ENCODE measurements around the gene SEC14L3. TPM values are rescaled to one million over a fixed set of nuclear protein-coding genes. Genes with fewer than 3 reads are reported as not detected.

Gene SEC14L3
- total RNA-seq (not detected), polyA plus RNA-seq (ENCODE audit: insufficient read length in 2 of 2) (under 1 TPM in 1 of 2 donors, not detected in 1; 0.14 TPM)
- long read RNA-seq, donor 1, result 0 reads
- long read RNA-seq, donor 2, result 0 reads
- long read RNA-seq, donor 3, result 0 reads
- long read RNA-seq, donor 4, result 0 reads

DNA sequence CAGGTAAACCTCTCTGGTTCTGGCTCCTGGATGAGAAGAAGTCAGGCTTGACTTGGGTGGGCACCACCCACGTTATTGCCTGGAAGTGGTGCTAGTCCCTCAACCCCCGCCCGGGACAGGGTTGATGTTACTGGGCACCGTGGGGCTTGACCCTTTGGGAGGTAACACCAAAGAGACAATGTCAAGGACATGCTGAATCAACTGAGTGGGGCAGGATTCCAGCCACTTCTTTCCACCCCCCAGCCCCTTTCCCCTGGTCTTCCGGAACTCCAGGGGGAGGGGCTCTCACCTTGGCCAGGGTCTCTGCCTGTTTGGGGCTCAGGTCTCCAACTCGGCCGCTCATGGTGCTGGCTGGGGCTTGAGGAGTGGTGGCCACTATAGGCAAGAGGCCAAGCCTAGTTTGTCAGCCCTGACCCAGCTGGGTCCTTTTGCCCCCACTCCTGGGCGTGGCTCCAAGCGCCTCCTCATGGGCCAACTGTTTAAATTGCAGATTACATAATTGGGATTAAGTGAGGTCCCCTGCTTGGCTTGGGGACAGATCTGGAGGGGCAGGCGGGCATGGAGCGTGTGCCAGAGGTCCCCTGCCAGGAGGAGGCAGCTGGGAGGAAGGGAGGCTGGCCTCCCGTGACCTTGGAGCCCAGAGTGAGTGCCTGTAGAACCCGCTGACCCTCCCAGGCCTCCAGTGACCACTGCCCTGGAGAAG, at the start of gene SEC14L3:
Gene SEC14L3 (minus strand): TSS at position 402 of the 703 bp plus-strand sequence. CDS start 59 bp downstream, at position 343.
- H3K36me3 ChIP-seq (ENCODE audit: control insufficient read depth, insufficient read depth, low read length), result no peaks in the 10 kb centered on the region
- peaks cover 4% of the 10 kb centered on the region for H3K27me3 ChIP-seq (ENCODE audit: control insufficient read depth, insufficient read depth, low read length)
- H3K9me3 ChIP-seq (ENCODE audit: control insufficient read depth, insufficient read depth, low read length), result no peaks in the 10 kb centered on the region
- H3K27ac ChIP-seq (ENCODE audit: low read depth, low read length), result no peak within 1 kb of the TSS
- WGBS (ENCODE audit: insufficient coverage), result 57% methylated on average over 11 of the region's 13 CpGs
- peak in 1 of 6 donors; percentile 23 for DNase-seq (ENCODE audit: low read depth in 4 of 6, low spot score in 6 of 6)
- no peaks in the 10 kb centered on the region for H3K4me1 ChIP-seq (ENCODE audit: control insufficient read depth, insufficient read depth, low read length)
- no peak within 1 kb of the TSS for H3K4me3 ChIP-seq (ENCODE audit: low read depth, low read length)

DNA sequence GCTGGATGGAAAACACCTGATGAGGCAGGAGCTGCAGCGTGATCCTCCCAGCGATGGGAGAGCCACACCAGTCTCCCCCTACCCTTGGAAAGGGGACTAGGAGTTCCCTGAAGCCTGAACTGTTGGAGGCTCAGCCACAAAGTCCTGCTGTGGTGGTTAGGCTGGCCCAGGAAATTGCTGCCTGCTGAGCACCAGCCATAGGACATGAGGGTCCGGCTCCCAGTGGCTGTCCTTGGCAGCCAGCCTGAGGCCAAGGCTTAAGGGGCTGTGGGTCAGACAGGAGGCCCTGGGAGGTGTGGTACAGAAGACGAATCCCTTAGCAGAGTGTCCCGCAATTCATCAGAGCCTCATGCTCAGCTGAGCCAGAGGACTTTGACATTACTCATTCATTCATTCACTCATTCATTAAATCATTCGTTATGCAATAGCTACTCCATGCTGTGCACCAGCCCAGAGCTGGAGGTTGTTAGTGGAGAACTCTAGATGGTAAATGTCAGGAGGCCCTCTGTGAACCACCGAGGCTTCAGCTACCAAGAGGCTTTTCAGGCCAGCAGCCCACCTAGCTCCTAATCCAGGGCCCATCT, 48.1 kb upstream of the SEC14L3 start:
- Histone ChIP-seq H3K9me3 (ENCODE audit: control insufficient read depth, insufficient read depth, low read length) (no peaks in the 10 kb centered on the region), H3K36me3 (ENCODE audit: control insufficient read depth, insufficient read depth, low read length) (no peaks in the 10 kb centered on the region), H3K27ac (ENCODE audit: low read depth, low read length) (no peak overlapping the region), H3K4me1 (ENCODE audit: control insufficient read depth, insufficient read depth, low read length) (no peaks in the 10 kb centered on the region), H3K27me3 (ENCODE audit: control insufficient read depth, insufficient read depth, low read length) (no peaks in the 10 kb centered on the region), H3K4me3 (ENCODE audit: low read depth, low read length) (no peak overlapping the region)
- WGBS (ENCODE audit: insufficient coverage), result 83% methylated on average over 3 of the region's 7 CpGs
- DNase-seq (ENCODE audit: low read depth in 4 of 6, low spot score in 6 of 6), result no peak

- DNase-seq (ENCODE audit: low read depth in 4 of 6, low spot score in 6 of 6), result no peak
- Histone ChIP-seq H3K27me3 (ENCODE audit: control insufficient read depth, insufficient read depth, low read length) (no peaks in the 10 kb centered on the region), H3K4me3 (ENCODE audit: low read depth, low read length) (no peak overlapping the region), H3K4me1 (ENCODE audit: control insufficient read depth, insufficient read depth, low read length) (no peaks in the 10 kb centered on the region), H3K27ac (ENCODE audit: low read depth, low read length) (no peak overlapping the region), H3K36me3 (ENCODE audit: control insufficient read depth, insufficient read depth, low read length) (no peaks in the 10 kb centered on the region), H3K9me3 (ENCODE audit: control insufficient read depth, insufficient read depth, low read length) (no peaks in the 10 kb centered on the region)
- WGBS (ENCODE audit: insufficient coverage), result 89% methylated on average over 4 of the region's 5 CpGs
Observed at GRCh38 chr22:30516731-30517130, 44.9 kb upstream of the SEC14L3 start.

GRCh38 chr22:30516273-30516672, 44.5 kb upstream of the SEC14L3 start:
- Histone ChIP-seq H3K27me3 (ENCODE audit: control insufficient read depth, insufficient read depth, low read length) (no peaks in the 10 kb centered on the region), H3K27ac (ENCODE audit: low read depth, low read length) (no peak overlapping the region), H3K4me1 (ENCODE audit: control insufficient read depth, insufficient read depth, low read length) (no peaks in the 10 kb centered on the region), H3K9me3 (ENCODE audit: control insufficient read depth, insufficient read depth, low read length) (no peaks in the 10 kb centered on the region), H3K36me3 (ENCODE audit: control insufficient read depth, insufficient read depth, low read length) (no peaks in the 10 kb centered on the region), H3K4me3 (ENCODE audit: low read depth, low read length) (no peak overlapping the region)
- DNase-seq (ENCODE audit: low read depth in 4 of 6, low spot score in 6 of 6), result no peak
- 100% methylated on average over 3 of the region's 6 CpGs for WGBS (ENCODE audit: insufficient coverage)

DNA sequence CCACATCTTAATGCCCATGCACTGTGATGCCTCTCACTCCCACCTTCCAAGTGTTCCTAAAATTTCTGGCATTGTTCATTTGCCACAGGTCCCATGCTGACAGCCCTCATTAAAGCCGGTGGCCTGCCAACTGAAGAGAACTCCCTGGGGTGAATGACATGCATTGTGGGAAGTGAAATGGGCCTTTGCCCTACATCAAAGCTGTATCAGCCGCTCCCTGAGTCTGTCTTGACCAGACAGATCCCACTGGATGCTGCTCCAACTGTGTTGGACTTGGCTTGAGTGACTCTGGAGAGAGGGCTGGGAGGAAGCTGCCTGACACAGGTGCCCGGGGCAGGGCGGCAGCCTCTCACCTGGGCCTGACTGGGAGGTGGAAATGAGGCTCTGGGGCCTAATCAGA, 42.4 kb upstream of the SEC14L3 start:
- no peak for DNase-seq (ENCODE audit: low read depth in 4 of 6, low spot score in 6 of 6)
- Histone ChIP-seq H3K27me3 (ENCODE audit: control insufficient read depth, insufficient read depth, low read length) (no peaks in the 10 kb centered on the region), H3K4me1 (ENCODE audit: control insufficient read depth, insufficient read depth, low read length) (no peaks in the 10 kb centered on the region), H3K27ac (ENCODE audit: low read depth, low read length) (no peak overlapping the region), H3K36me3 (ENCODE audit: control insufficient read depth, insufficient read depth, low read length) (no peaks in the 10 kb centered on the region), H3K9me3 (ENCODE audit: control insufficient read depth, insufficient read depth, low read length) (no peaks in the 10 kb centered on the region), H3K4me3 (ENCODE audit: low read depth, low read length) (no peak overlapping the region)
- 52% methylated on average over 2 of the region's 4 CpGs for WGBS (ENCODE audit: insufficient coverage)

GRCh38 chr22:30513462-30513861, 41.6 kb upstream of the SEC14L3 start:
- Histone ChIP-seq H3K27me3 (ENCODE audit: control insufficient read depth, insufficient read depth, low read length) (no peaks in the 10 kb centered on the region), H3K4me3 (ENCODE audit: low read depth, low read length) (no peak overlapping the region), H3K4me1 (ENCODE audit: control insufficient read depth, insufficient read depth, low read length) (no peaks in the 10 kb centered on the region), H3K27ac (ENCODE audit: low read depth, low read length) (no peak overlapping the region), H3K36me3 (ENCODE audit: control insufficient read depth, insufficient read depth, low read length) (no peaks in the 10 kb centered on the region), H3K9me3 (ENCODE audit: control insufficient read depth, insufficient read depth, low read length) (no peaks in the 10 kb centered on the region)
- WGBS (ENCODE audit: insufficient coverage), result 79% methylated on average over 3 of the region's 6 CpGs
- DNase-seq (ENCODE audit: low read depth in 4 of 6, low spot score in 6 of 6), result no peak

DNA sequence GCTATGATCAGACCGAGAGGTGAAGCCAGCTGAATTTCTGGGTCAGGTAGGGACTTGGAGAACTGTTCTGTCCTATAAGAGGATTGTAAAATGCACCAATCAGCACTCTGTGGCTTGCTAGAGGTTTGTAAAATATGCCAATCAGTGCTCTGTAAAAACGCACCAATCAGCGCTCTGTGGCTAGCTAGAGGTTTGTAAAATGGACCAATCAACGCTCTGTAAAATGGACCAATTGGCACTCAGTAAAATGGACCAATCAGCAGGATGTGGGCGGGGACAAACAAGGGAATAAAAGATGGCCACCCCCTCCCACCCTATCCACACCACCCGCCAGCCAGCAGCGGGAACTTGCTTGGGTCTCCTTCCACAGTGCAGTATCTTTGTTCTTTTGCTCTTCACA, 40.1 kb upstream of the SEC14L3 start:
- WGBS (ENCODE audit: insufficient coverage), result 97% methylated on average over 7 of the region's 7 CpGs
- H3K27me3 ChIP-seq (ENCODE audit: control insufficient read depth, insufficient read depth, low read length), result no peaks in the 10 kb centered on the region
- no peak overlapping the region for H3K27ac ChIP-seq (ENCODE audit: low read depth, low read length)
- H3K36me3 ChIP-seq (ENCODE audit: control insufficient read depth, insufficient read depth, low read length), result no peaks in the 10 kb centered on the region
- no peak for DNase-seq (ENCODE audit: low read depth in 4 of 6, low spot score in 6 of 6)
- no peak overlapping the region for H3K4me3 ChIP-seq (ENCODE audit: low read depth, low read length)
- H3K4me1 ChIP-seq (ENCODE audit: control insufficient read depth, insufficient read depth, low read length), result no peaks in the 10 kb centered on the region
- H3K9me3 ChIP-seq (ENCODE audit: control insufficient read depth, insufficient read depth, low read length), result no peaks in the 10 kb centered on the region

GRCh38 chr22:30511109-30511508, 39.3 kb upstream of the SEC14L3 start:
- no peaks in the 10 kb centered on the region for H3K9me3 ChIP-seq (ENCODE audit: control insufficient read depth, insufficient read depth, low read length)
- H3K27ac ChIP-seq (ENCODE audit: low read depth, low read length), result no peak overlapping the region
- DNase-seq (ENCODE audit: low read depth in 4 of 6, low spot score in 6 of 6), result no peak
- WGBS (ENCODE audit: insufficient coverage), result 96% methylated on average over 9 of the region's 9 CpGs
- H3K4me1 ChIP-seq (ENCODE audit: control insufficient read depth, insufficient read depth, low read length), result no peaks in the 10 kb centered on the region
- H3K27me3 ChIP-seq (ENCODE audit: control insufficient read depth, insufficient read depth, low read length), result peaks cover 4% of the 10 kb centered on the region
- no peaks in the 10 kb centered on the region for H3K36me3 ChIP-seq (ENCODE audit: control insufficient read depth, insufficient read depth, low read length)
- no peak overlapping the region for H3K4me3 ChIP-seq (ENCODE audit: low read depth, low read length)

- H3K4me1 ChIP-seq (ENCODE audit: control insufficient read depth, insufficient read depth, low read length), result no peaks in the 10 kb centered on the region
- peaks cover 21% of the 10 kb centered on the region for H3K27me3 ChIP-seq (ENCODE audit: control insufficient read depth, insufficient read depth, low read length)
- no peak overlapping the region for H3K27ac ChIP-seq (ENCODE audit: low read depth, low read length)
- no peak overlapping the region for H3K4me3 ChIP-seq (ENCODE audit: low read depth, low read length)
- 100% methylated on average over 3 of the region's 5 CpGs for WGBS (ENCODE audit: insufficient coverage)
- no peaks in the 10 kb centered on the region for H3K9me3 ChIP-seq (ENCODE audit: control insufficient read depth, insufficient read depth, low read length)
- H3K36me3 ChIP-seq (ENCODE audit: control insufficient read depth, insufficient read depth, low read length), result no peaks in the 10 kb centered on the region
- DNase-seq (ENCODE audit: low read depth in 4 of 6, low spot score in 6 of 6), result no peak
Observed at GRCh38 chr22:30508216-30508615, 36.4 kb upstream of the SEC14L3 start.

- no peak for DNase-seq (ENCODE audit: low read depth in 4 of 6, low spot score in 6 of 6)
- H3K27me3 ChIP-seq (ENCODE audit: control insufficient read depth, insufficient read depth, low read length), result peaks cover 21% of the 10 kb centered on the region
- H3K4me3 ChIP-seq (ENCODE audit: low read depth, low read length), result no peak overlapping the region
- no peaks in the 10 kb centered on the region for H3K36me3 ChIP-seq (ENCODE audit: control insufficient read depth, insufficient read depth, low read length)
- no peak overlapping the region for H3K27ac ChIP-seq (ENCODE audit: low read depth, low read length)
- no CpG with 5 or more reads among the region's 4 CpGs for WGBS (ENCODE audit: insufficient coverage)
- H3K4me1 ChIP-seq (ENCODE audit: control insufficient read depth, insufficient read depth, low read length), result no peaks in the 10 kb centered on the region
- no peaks in the 10 kb centered on the region for H3K9me3 ChIP-seq (ENCODE audit: control insufficient read depth, insufficient read depth, low read length)
Observed at GRCh38 chr22:30507670-30508069, 35.9 kb upstream of the SEC14L3 start.
